ENCODE measurements around the gene USP20. TPM values are rescaled to one million over a fixed set of nuclear protein-coding genes. Genes with fewer than 3 reads are reported as not detected.
A peak's percentile ranks its signal among the peaks of the same experiment; 100 is the strongest.

The USP20 gene
- total RNA-seq, 4 donors from 2014 or later, result 15.8 to 36.3 (median 22.6) TPM

- Histone ChIP-seq H3K27me3 (no peaks in the 10 kb centered on the region), H3K4me1 (peaks cover 0 to 9% (median 3%) of the 10 kb centered on the region in 4 donors), H3K9me3 (no peaks in the 10 kb centered on the region), H3K4me3 (no peak overlapping the region), H3K36me3 (no peaks in the 10 kb centered on the region), H3K27ac (no peak overlapping the region)
- DNase-seq, result no peak
- TF ChIP-seq POLR2A (IDR thresholded peaks at IDR 0.05) (no peak), CTCF (IDR thresholded peaks at IDR 0.05) (no peak)
Measured at GRCh38 chr9:129801504-129801903, 33.8 kb upstream of the USP20 start.

GRCh38 chr9:129802833-129803675 is 32.2 kb upstream of the USP20 start, which contains the start of gene TOR1B:
TOR1B (plus strand) TSS chr9:129803184; CDS start chr9:129803213, 29 bp downstream.
- Histone ChIP-seq H3K27me3 (no peaks in the 10 kb centered on the region), H3K4me3 (peak within 1 kb of the TSS; percentile 85 to 100 (median 94)), H3K9me3 (no peaks in the 10 kb centered on the region), H3K27ac (peak within 1 kb of the TSS; percentile 82 to 95 (median 90)), H3K36me3 (peaks cover 0 to 11% (median 0%) of the 10 kb centered on the region in 3 donors), H3K4me1 (peaks cover 0 to 9% (median 3%) of the 10 kb centered on the region in 4 donors)
- TF ChIP-seq POLR2A (IDR thresholded peaks at IDR 0.05) (peak; percentile 83 to 86), CTCF (IDR thresholded peaks at IDR 0.05) (no peak)
- DNase-seq, result peak; percentile 94 to 97 (median 96)

GRCh38 chr9:129803676-129804060 is 31.6 kb upstream of the USP20 start:
- Histone ChIP-seq H3K36me3 (peaks cover 0 to 16% (median 0%) of the 10 kb centered on the region in 3 donors), H3K27ac (peak overlapping the region; percentile 82 to 95 (median 90)), H3K9me3 (no peaks in the 10 kb centered on the region), H3K4me3 (peak overlapping the region; percentile 85 to 100 (median 94)), H3K4me1 (peaks cover 0 to 9% (median 3%) of the 10 kb centered on the region in 4 donors), H3K27me3 (no peaks in the 10 kb centered on the region)
- no peak for DNase-seq
- no peak for TF ChIP-seq CTCF (IDR thresholded peaks at IDR 0.05)
- TF ChIP-seq POLR2A (IDR thresholded peaks at IDR 0.05), result no peak

GRCh38 chr9:129806061-129806460 is 29.2 kb upstream of the USP20 start:
- Histone ChIP-seq H3K27me3 (no peaks in the 10 kb centered on the region), H3K9me3 (no peaks in the 10 kb centered on the region), H3K36me3 (peaks cover 0 to 34% (median 0%) of the 10 kb centered on the region in 3 donors), H3K27ac (no peak overlapping the region), H3K4me1 (peaks cover 0 to 24% (median 3%) of the 10 kb centered on the region in 4 donors), H3K4me3 (no peak overlapping the region)
- DNase-seq, result no peak
- TF ChIP-seq POLR2A (IDR thresholded peaks at IDR 0.05), result no peak

GRCh38 chr9:129809346-129809745 is 25.9 kb upstream of the USP20 start:
- Histone ChIP-seq H3K36me3 (peaks cover 0 to 45% (median 0%) of the 10 kb centered on the region in 3 donors), H3K4me1 (peaks cover 0 to 30% (median 0%) of the 10 kb centered on the region in 4 donors), H3K27me3 (no peaks in the 10 kb centered on the region), H3K9me3 (no peaks in the 10 kb centered on the region), H3K27ac (no peak overlapping the region), H3K4me3 (no peak overlapping the region)
- DNase-seq, result no peak
- no peak for TF ChIP-seq CTCF (IDR thresholded peaks at IDR 0.05)
- no peak for TF ChIP-seq POLR2A (IDR thresholded peaks at IDR 0.05)

- DNase-seq, result no peak
- Histone ChIP-seq H3K36me3 (peaks cover 0 to 51% (median 0%) of the 10 kb centered on the region in 3 donors), H3K9me3 (no peaks in the 10 kb centered on the region), H3K27ac (peak overlapping the region in 2 of 4 donors; percentile 53 to 72), H3K4me1 (peaks cover 0 to 28% (median 0%) of the 10 kb centered on the region in 4 donors), H3K27me3 (no peaks in the 10 kb centered on the region), H3K4me3 (no peak overlapping the region)
- no peak for TF ChIP-seq CTCF (IDR thresholded peaks at IDR 0.05)
- no peak for TF ChIP-seq POLR2A (IDR thresholded peaks at IDR 0.05)
Measured at GRCh38 chr9:129810116-129810515, 25.1 kb upstream of the USP20 start.

Measured in Peyer's patch (tissue), 4 donors.